MM.1S (cell line): ENCODE data around the gene CCR6.

Experiments used
- CTCF ChIP-seq: fragments of 300-600 bp; sonication (generic); IDR thresholded peaks from 2 replicates; pipeline ENCODE4 v1.5.1; 2016; ENCODE audit warnings: antibody characterized with exemption, low read length, mixed read lengths
- EZH2 ChIP-seq: fragments of 300-600 bp; sonication (generic); optimal IDR thresholded peaks from 2 replicates; pipeline ENCODE3; 2017; ENCODE audit warnings: low read depth, mild to moderate bottlenecking, antibody characterized with exemption, low read length, mixed read lengths
- EZH2phosphoT487 ChIP-seq: fragments of 300-600 bp; sonication (generic); IDR thresholded peaks from 2 replicates; pipeline ENCODE4 v1.6.1; 2018; ENCODE audit warnings: antibody characterized with exemption, low read length

DNA sequence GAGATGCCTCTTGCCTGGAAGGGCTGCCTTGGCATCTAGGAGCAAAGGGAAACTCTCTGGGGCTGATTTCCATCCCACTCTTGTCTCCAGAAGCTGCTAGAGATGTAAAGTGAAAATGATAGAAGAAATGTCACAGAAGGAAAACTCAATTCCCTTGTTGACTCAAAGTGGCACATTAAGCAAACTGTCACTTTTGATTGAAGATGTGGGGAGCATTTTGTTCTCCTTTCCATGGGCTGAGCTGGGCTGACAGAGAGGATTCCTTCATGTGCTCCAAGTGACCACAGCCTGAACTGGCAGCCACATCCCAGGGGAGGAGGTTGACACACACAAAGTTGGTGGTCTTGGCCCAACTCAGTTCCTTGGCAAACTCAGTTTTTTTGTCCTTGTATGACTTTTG is 25.1 kb downstream of the CCR6 start:
- TF ChIP-seq CTCF: no peak
- no peak for TF ChIP-seq EZH2phosphoT487
- TF ChIP-seq EZH2: no peak
